ENCODE results near the gene ANO10. TPM values are rescaled to one million over a fixed set of nuclear protein-coding genes. Genes with fewer than 3 reads are reported as not detected.

Gene ANO10
- total and polyA plus RNA-seq, 2 of the 8 experiments (the other 6 are each of a cell fraction or from before 2014, with no cell fraction given): 38.0 to 53.2 TPM

DNA sequence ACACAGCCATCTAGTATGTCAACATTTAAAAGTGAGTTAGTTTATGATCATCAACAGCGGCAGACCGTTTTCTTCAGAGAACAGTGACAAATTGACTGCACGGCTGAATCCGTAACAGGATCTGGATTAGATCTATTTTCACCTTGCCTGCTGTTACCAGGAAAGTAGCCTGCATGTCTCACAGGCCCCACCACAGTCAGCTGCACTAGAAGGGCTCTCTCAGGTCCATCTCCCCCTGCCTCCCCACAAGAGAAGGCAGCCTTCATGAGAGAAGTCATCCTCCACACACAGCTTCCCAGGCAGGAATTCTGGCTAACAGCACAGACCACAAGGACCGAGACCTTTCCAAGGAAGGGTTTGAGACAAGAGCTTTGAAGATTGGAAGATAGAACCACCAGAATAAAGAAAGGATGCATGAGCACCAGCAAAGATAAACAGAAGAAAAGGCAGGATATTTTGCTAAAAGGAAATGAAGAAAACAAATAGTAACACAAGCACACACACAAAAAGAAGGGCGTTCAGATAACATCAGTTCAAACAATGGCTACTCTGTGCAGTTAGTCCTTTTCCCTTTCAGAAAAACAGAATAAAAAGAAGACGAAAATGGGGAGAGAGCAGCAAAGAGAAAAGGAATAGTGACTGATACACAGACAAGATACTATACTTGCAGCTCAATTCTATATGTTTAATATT, 208.0 kb downstream of the ANO10 start:
- no peak overlapping the region for H3K4ac ChIP-seq (replicated peaks; ENCODE audit: insufficient read length, low read depth, low read length)
- no peaks in the 10 kb centered on the region for H3K27me3 ChIP-seq (replicated peaks in 1 of 4; ENCODE audit: control insufficient read depth in 3 of 4, extremely low read depth in 1 of 4, insufficient read depth in 3 of 4, low read length in 3 of 4)
- H2AK5ac ChIP-seq (ENCODE audit: low read depth, low read length): no peak overlapping the region
- H4K8ac ChIP-seq (ENCODE audit: extremely low read depth, insufficient read depth, low read length): no peak overlapping the region
- no peaks in the 10 kb centered on the region for H3K79me1 ChIP-seq (ENCODE audit: low read depth, low read length)
- WGBS, 2 experiments (ENCODE audit: extremely low coverage in 1 of 2, insufficient coverage in 1 of 2, insufficient read length in 1 of 2, insufficient replicate concordance in 2 of 2, low coverage in 1 of 2, low lambda C conversion rate in 2 of 2, missing lambda C conversion rate in 1 of 2): 94% methylated on average over 7 of the region's 7 CpGs; no CpG with 5 or more reads in 1 of the 2 experiments
- no peak overlapping the region for H2BK12ac ChIP-seq (ENCODE audit: low read depth, low read length)
- no peak overlapping the region for H4K91ac ChIP-seq (replicated peaks; ENCODE audit: insufficient read length, low read length)
- no peak overlapping the region for H3K56ac ChIP-seq (replicated peaks; ENCODE audit: insufficient read length, low read depth, low read length)
- no peak overlapping the region for H3K4me3 ChIP-seq (ENCODE audit: extremely low read depth in 1 of 4, insufficient read depth in 2 of 4, low read depth in 3 of 4, low read length in 4 of 4)
- no peak for FAIRE-seq
- no peak overlapping the region for H3K18ac ChIP-seq (ENCODE audit: extremely low read depth, low read length)
- no peak overlapping the region for H3K27ac ChIP-seq (ENCODE audit: low read depth, low read length)
- ChIA-PET POLR2A (ENCODE audit: partially characterized antibody) (no interaction called here), CTCF (ENCODE audit: partially characterized antibody) (no interaction called here)
- TF ChIP-seq KDM1A (IDR thresholded peaks at IDR 0.05; ENCODE audit: borderline replicate concordance, low read length): no peak
- TF ChIP-seq ZNF274 (IDR thresholded peaks at IDR 0.05; ENCODE audit: borderline replicate concordance, extremely low read depth, low read length): no peak
- TF ChIP-seq NRF1 (IDR thresholded peaks at IDR 0.05; ENCODE audit: low read depth, low read length): no peak
- H2AFZ ChIP-seq (ENCODE audit: low read length): no peak overlapping the region
- no peak overlapping the region for H2BK5ac ChIP-seq (ENCODE audit: low read depth, low read length)
- H3K9ac ChIP-seq (replicated peaks in 1 of 4; ENCODE audit: extremely low read depth in 1 of 4, low read depth in 3 of 4, low read length in 3 of 4): no peak overlapping the region
- no peak overlapping the region for H2BK120ac ChIP-seq (replicated peaks; ENCODE audit: low read depth, low read length)
- H3K14ac ChIP-seq (ENCODE audit: insufficient read length): no peak overlapping the region
- no peaks in the 10 kb centered on the region for H3K9me3 ChIP-seq (ENCODE audit: insufficient read depth in 2 of 2, low read depth in 1 of 2, low read length in 1 of 2)
- H3K23me2 ChIP-seq (ENCODE audit: low read depth, low read length): no peaks in the 10 kb centered on the region
- no peak overlapping the region for H2BK15ac ChIP-seq (ENCODE audit: low read length)
- no peaks in the 10 kb centered on the region for H3K4me1 ChIP-seq (replicated peaks in 1 of 4; ENCODE audit: control insufficient read depth in 3 of 4, insufficient read depth in 4 of 4, low read length in 3 of 4)
- H3K4me2 ChIP-seq (ENCODE audit: insufficient read depth in 1 of 2, low read depth in 2 of 2, low read length in 2 of 2): no peak overlapping the region
- no peaks in the 10 kb centered on the region for H3K79me2 ChIP-seq (ENCODE audit: control insufficient read depth in 1 of 2, insufficient read depth in 2 of 2, low read length in 2 of 2)
- DNase-seq (ENCODE audit: low read depth in 1 of 2, low spot score in 2 of 2): peak in 1 of 2 experiments; percentile 30
- H4K5ac ChIP-seq (ENCODE audit: insufficient read length, low read depth, low read length): no peak overlapping the region
- H4K20me1 ChIP-seq (replicated peaks in 1 of 2; ENCODE audit: control insufficient read depth in 1 of 2, insufficient read depth in 2 of 2, low read length in 2 of 2): peaks cover 1 to 3% of the 10 kb centered on the region in 2 experiments
- no peaks in the 10 kb centered on the region for H3K36me3 ChIP-seq (ENCODE audit: control insufficient read depth in 2 of 4, insufficient read depth in 4 of 4, low read length in 3 of 4)
- no peak overlapping the region for H3K23ac ChIP-seq (ENCODE audit: insufficient read length)
- H2BK20ac ChIP-seq (ENCODE audit: low read length): no peak overlapping the region

All from H1 (cell line).